Activated naive CD8-positive, alpha-beta T cell treated with anti-CD3 and anti-CD28 coated beads for 36 hours (primary cell): ENCODE measurements around the gene BEND7. TPM values are rescaled to one million over a fixed set of nuclear protein-coding genes. Genes with fewer than 3 reads are reported as not detected.

Experiments used
- DNase-seq: peaks from one replicate; pipeline ENCODE4 v3.0.0; 2021
- H3K27ac Mint-ChIP-seq: one replicate; pipeline ENCODE4 v1.8.0; 2022; ENCODE audit warnings: mild to moderate bottlenecking, moderate library complexity, mixed read lengths
- H3K27me3 Mint-ChIP-seq: one replicate; pipeline ENCODE4 v1.8.0; 2022; ENCODE audit warnings: mild to moderate bottlenecking, mixed read lengths
- H3K36me3 Mint-ChIP-seq: one replicate; pipeline ENCODE4 v1.8.0; 2021; ENCODE audit warnings: mild to moderate bottlenecking, mixed read lengths
- H3K4me1 Mint-ChIP-seq: one replicate; pipeline ENCODE4 v1.8.0; 2021; ENCODE audit warnings: mixed read lengths
- H3K4me3 Mint-ChIP-seq: one replicate; pipeline ENCODE4 v1.8.0; 2022; ENCODE audit warnings: mild to moderate bottlenecking, moderate library complexity, mixed read lengths
- H3K9me3 Mint-ChIP-seq: one replicate; pipeline ENCODE4 v1.8.0; 2022; ENCODE audit warnings: mixed read lengths
- total RNA-seq, 2 experiments: library from RNA; stranded (reverse); gene quantifications; one replicate each; pipeline ENCODE4 v1.2.3, GENCODE V29; 2021

BEND7 gene
- total RNA-seq, 2 experiments from 2014 or later: not detected

DNA sequence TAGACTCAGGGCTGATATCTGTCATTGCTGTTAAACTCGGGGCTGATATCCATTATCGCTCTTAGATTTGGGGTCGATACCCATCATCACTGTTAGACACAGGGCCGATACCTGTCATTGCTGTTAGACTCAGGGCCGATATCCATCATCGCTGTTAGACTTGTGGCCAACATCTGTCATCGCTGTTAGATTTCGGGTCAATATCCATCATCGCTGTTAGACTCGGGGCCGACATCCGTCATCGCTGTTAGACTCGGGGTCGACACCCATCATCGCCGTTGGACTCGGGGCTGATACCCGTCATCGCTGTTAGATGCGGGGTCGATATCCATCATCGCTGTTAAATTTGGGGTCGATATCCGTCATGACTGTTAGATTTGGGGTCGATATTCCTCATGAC, 54.8 kb downstream of the BEND7 start:
- Mint-ChIP-seq H3K9me3 (no peaks in the 10 kb centered on the region), H3K27ac (no peak overlapping the region), H3K27me3 (peaks cover 8% of the 10 kb centered on the region), H3K4me3 (no peak overlapping the region), H3K4me1 (no peaks in the 10 kb centered on the region), H3K36me3 (no peaks in the 10 kb centered on the region)
- DNase-seq: no peak

DNA sequence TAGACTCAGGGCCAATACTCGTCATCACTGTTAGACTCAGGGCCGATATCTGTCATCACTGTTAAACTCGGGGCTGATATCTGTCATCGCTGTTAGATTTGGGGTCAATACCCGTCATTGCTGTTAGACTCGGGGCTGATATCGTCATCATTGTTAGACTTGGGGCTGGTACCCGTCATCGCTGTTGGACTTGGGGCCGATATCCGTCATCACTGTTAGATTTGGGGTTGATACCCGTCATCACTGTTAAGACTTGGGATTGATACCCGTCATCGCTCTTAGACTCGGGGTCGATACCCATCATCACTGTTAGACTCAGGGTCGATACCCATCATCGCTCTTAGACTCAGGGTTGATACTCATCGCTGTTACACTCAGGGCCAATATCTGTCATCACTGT, 56.5 kb downstream of the BEND7 start:
- Mint-ChIP-seq H3K27ac (no peak overlapping the region), H3K9me3 (no peaks in the 10 kb centered on the region), H3K36me3 (no peaks in the 10 kb centered on the region), H3K4me1 (no peaks in the 10 kb centered on the region), H3K4me3 (no peak overlapping the region), H3K27me3 (peaks cover 4% of the 10 kb centered on the region)
- DNase-seq: no peak

DNA sequence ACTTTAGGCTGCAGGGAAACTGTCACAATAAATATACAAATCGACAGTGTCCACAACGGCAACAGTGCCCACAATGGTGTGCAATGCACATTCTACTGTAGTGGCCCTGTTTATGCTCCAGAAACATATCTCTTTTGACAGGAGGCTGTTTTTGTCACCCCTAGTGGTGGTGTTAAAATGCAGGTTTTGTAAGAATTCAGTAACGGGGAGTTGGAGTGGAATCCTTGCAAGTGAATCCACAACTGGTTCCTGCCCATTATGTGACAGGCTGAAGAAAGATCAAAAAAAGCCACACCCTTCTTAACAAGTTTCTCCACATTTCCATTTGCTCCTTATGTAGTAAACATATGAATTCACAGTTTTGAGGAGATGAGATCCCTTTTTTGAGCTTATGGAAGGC, 58.5 kb downstream of the BEND7 start:
- Mint-ChIP-seq H3K27ac (no peak overlapping the region), H3K27me3 (no peaks in the 10 kb centered on the region), H3K36me3 (no peaks in the 10 kb centered on the region), H3K9me3 (no peaks in the 10 kb centered on the region), H3K4me1 (no peaks in the 10 kb centered on the region), H3K4me3 (no peak overlapping the region)
- no peak for DNase-seq

DNA sequence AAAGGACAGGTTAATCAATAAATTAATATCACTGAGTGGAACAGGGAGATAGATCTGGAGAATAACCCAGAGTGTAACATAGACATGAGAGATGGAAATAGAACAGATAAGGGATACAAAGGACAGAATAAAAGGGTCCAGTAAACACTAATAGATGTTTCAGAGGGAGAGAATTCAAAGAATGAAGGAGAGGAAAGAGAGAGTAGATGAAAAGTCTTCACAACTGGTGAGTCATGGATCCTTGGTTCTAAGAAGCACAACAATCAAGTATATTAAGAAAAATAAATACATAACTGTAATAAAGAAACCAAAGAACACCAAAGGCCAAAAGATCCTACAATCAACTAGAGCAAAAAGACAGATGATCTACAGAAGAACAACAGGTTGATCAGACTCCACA, 66.3 kb downstream of the BEND7 start:
- no peaks in the 10 kb centered on the region for H3K4me1 Mint-ChIP-seq
- no peak overlapping the region for H3K4me3 Mint-ChIP-seq
- peaks cover 12% of the 10 kb centered on the region for H3K9me3 Mint-ChIP-seq
- peaks cover 8% of the 10 kb centered on the region for H3K36me3 Mint-ChIP-seq
- peaks cover 15% of the 10 kb centered on the region for H3K27me3 Mint-ChIP-seq
- DNase-seq: no peak
- no peak overlapping the region for H3K27ac Mint-ChIP-seq

DNA sequence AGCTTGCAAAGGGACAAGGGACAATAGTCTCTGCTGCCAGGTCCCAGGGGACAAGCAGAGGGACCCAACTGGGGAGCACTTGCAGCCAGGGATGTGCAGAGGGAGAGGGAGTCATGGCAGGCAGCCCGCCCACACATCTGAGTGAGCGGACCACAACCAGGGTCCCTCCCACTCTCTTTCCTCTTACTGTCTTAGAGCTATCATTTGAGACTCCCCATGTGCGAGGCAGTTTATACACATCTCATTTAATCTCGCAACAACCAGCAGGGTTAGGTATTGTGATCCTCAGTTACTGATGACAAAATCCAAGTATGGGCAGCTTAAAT, 70.2 kb downstream of the BEND7 start:
- H3K4me1 Mint-ChIP-seq: peaks cover 6% of the 10 kb centered on the region
- peaks cover 8% of the 10 kb centered on the region for H3K36me3 Mint-ChIP-seq
- peaks cover 25% of the 10 kb centered on the region for H3K27me3 Mint-ChIP-seq
- H3K27ac Mint-ChIP-seq: no peak overlapping the region
- peaks cover 12% of the 10 kb centered on the region for H3K9me3 Mint-ChIP-seq
- no peak for DNase-seq
- H3K4me3 Mint-ChIP-seq: no peak overlapping the region

DNA sequence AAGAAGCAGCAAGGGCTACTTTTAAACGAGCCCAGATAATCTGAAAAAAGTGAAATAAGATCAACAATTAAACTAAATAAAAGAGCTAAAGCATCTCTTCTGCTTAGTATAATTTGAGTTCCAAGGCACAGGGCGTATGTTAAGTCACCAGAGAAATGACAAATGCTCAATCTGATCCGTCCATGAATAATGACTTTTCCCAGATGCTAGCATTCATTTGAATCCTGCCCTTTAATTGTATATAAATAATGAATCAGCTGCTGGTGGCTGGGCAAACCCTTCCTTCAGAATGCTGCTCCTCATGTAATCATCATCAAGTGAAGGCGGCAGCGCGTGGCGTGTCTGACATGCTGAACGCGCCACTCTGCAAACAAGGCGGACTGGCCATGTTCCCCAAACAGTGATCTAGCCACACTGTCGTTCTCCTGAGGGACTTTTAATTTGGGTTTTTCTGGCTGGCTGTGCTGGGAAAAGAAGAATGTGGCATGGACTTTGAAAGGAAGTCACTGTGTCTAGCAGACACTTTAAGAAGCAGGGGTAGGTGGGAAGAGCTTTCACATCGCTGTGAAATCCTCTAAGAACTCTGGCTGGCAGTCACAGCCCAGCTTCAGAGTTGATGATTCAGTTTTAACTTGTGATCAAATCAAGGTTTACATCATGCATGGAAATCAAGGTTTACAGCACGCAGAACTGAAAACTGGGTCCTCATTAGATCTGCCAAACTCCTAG, 70.7 kb downstream of the BEND7 start:
- Mint-ChIP-seq H3K4me3 (no peak overlapping the region), H3K9me3 (peaks cover 12% of the 10 kb centered on the region), H3K27ac (no peak overlapping the region), H3K36me3 (peaks cover 8% of the 10 kb centered on the region), H3K4me1 (peaks cover 7% of the 10 kb centered on the region), H3K27me3 (peaks cover 26% of the 10 kb centered on the region)
- no peak for DNase-seq

DNA sequence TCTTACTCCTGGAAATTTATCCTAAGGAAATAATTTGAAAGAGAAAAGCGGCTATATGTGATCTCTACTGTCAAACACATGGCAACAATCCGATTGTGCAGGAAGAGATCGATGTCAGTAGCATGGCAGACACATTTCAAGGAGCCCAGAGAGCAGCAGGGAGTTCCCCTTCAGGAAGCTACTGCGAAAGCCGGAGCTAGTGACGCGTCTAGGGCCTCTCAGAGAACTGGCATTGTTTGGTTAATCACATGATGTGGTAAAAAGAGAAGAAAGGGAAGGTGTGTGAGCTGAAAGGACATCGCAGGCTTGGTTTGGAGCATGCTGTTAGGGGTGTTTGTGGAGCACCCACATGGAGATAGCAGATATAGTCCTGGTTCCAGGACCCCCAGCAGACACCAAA, 74.9 kb downstream of the BEND7 start:
- no peaks in the 10 kb centered on the region for H3K9me3 Mint-ChIP-seq
- H3K27ac Mint-ChIP-seq: no peak overlapping the region
- peak; percentile 22 for DNase-seq
- H3K4me1 Mint-ChIP-seq: peaks cover 7% of the 10 kb centered on the region
- peaks cover 25% of the 10 kb centered on the region for H3K27me3 Mint-ChIP-seq
- no peaks in the 10 kb centered on the region for H3K36me3 Mint-ChIP-seq
- no peak overlapping the region for H3K4me3 Mint-ChIP-seq

DNA sequence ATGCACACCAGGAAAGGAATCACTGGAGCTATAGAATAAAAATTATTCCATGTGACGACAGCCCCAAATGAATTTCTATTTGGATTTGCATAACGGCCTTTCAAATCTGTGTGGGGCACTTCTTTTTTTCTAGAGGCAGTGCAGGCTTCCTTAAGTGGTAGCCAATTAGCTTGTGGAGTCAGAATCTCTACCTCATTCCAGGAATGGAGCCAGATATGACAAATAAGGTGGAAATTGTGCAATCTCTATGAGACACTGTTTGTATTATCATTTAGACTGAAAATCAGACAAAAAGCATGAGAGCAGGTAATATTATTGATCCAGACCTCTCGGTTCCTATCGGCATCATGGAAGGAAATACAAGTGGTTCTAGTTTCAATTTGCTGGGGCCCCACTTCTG, 78.7 kb downstream of the BEND7 start:
- Mint-ChIP-seq H3K36me3 (no peaks in the 10 kb centered on the region), H3K27me3 (peaks cover 20% of the 10 kb centered on the region), H3K9me3 (no peaks in the 10 kb centered on the region), H3K27ac (no peak overlapping the region), H3K4me1 (peaks cover 7% of the 10 kb centered on the region), H3K4me3 (no peak overlapping the region)
- no peak for DNase-seq

DNA sequence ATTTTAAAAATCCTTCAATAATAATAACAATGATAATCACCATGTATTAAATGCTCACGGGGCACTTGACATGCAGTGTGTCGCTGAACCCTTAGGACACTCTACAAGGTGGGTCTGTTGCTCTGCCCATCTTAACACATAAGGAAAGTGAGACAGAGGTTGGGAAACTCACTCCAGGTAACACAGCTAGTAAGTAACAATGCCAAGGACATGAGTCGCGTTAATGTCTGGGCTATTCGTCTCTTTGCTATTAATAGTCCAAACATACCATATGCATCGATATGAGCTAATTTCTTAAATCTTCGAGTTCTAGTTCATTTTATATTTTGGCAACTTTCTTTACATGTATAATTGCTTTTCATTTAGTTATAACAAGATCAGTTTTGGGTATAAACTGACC, 79.5 kb downstream of the BEND7 start:
- Mint-ChIP-seq H3K9me3 (no peaks in the 10 kb centered on the region), H3K36me3 (no peaks in the 10 kb centered on the region), H3K4me1 (peaks cover 7% of the 10 kb centered on the region), H3K27ac (no peak overlapping the region), H3K4me3 (no peak overlapping the region), H3K27me3 (peaks cover 16% of the 10 kb centered on the region)
- no peak for DNase-seq

DNA sequence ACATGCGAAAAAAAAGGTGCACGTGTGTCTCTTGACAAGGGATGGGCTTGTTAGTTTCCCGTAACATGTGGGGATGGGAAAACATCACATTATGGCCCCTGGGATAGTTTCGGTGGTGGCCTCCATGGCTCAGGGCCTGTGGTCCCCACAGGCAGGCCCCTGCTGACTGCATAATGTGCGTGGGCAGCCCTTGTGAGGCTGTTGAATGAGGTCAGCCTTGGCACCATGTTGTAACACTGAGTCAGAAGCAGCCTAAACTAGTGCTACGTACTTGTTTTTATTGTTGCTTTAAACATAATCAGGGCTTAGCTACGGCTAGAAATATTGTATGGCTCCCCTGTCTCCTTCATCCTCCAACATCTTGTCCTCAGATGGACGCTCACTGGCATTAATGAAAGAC, 80.6 kb downstream of the BEND7 start:
- H3K27me3 Mint-ChIP-seq: peaks cover 13% of the 10 kb centered on the region
- no peaks in the 10 kb centered on the region for H3K9me3 Mint-ChIP-seq
- no peaks in the 10 kb centered on the region for H3K36me3 Mint-ChIP-seq
- H3K4me3 Mint-ChIP-seq: no peak overlapping the region
- no peak for DNase-seq
- H3K27ac Mint-ChIP-seq: no peak overlapping the region
- H3K4me1 Mint-ChIP-seq: no peaks in the 10 kb centered on the region

DNA sequence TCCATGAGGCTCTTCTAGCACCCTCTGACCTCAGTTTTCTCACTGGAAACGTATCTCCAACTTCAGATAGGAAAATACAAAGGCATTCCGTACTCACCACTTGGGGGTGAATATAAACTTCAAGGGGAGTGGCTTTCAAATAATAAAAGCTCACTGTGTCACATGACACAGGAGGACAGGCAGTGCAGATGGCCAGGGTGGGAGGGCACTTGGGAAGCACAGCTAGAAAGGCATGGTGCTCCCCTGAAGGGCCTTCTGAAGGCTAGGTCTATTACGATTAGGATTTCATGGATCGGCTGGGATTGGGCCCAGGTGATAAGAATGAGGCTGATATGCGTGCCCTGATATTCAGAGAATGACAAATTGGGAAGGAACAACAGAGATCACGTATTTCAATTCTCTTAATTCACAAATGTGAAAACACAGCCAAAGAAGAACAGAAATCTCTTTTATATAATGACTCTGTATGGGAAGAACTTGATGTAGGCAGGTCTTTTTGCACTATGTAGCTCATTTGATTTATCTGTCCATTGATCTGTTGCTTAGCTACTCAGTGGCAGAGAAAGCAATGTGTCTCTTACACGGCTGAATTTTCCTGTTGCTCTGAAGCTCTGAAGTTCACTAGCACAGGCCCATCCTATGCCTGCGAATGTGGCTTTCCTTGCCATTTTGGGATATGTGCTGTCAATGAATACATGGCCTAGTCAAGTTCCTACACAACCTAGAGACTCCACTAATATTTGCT, 83.0 kb downstream of the BEND7 start:
- H3K27ac Mint-ChIP-seq: no peak overlapping the region
- H3K4me3 Mint-ChIP-seq: no peak overlapping the region
- H3K9me3 Mint-ChIP-seq: no peaks in the 10 kb centered on the region
- peaks cover 27% of the 10 kb centered on the region for H3K27me3 Mint-ChIP-seq
- H3K36me3 Mint-ChIP-seq: no peaks in the 10 kb centered on the region
- no peak for DNase-seq
- no peaks in the 10 kb centered on the region for H3K4me1 Mint-ChIP-seq

DNA sequence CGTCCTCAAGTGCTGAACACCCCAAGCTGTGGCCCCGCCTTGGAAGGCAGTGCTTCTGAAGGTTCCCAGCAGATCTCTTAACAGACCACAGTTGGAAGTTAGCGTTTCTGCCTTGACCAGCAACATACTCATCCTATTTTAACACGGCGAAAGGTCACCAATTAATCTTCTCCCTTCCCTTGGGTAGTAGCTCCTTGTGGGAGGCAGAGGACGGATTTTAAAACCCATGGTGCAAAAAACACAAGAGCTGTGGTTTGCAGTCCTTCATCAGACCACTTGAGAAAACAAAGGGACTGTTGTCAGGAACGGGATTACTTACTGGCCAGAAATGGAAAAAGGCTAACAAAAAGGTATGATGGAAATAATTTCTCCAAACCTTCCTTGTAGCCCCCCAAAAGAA, 87.3 kb downstream of the BEND7 start:
- Mint-ChIP-seq H3K4me1 (peaks cover 7% of the 10 kb centered on the region), H3K9me3 (no peaks in the 10 kb centered on the region), H3K36me3 (no peaks in the 10 kb centered on the region), H3K27ac (no peak overlapping the region), H3K4me3 (no peak overlapping the region), H3K27me3 (peaks cover 54% of the 10 kb centered on the region)
- DNase-seq: no peak

DNA sequence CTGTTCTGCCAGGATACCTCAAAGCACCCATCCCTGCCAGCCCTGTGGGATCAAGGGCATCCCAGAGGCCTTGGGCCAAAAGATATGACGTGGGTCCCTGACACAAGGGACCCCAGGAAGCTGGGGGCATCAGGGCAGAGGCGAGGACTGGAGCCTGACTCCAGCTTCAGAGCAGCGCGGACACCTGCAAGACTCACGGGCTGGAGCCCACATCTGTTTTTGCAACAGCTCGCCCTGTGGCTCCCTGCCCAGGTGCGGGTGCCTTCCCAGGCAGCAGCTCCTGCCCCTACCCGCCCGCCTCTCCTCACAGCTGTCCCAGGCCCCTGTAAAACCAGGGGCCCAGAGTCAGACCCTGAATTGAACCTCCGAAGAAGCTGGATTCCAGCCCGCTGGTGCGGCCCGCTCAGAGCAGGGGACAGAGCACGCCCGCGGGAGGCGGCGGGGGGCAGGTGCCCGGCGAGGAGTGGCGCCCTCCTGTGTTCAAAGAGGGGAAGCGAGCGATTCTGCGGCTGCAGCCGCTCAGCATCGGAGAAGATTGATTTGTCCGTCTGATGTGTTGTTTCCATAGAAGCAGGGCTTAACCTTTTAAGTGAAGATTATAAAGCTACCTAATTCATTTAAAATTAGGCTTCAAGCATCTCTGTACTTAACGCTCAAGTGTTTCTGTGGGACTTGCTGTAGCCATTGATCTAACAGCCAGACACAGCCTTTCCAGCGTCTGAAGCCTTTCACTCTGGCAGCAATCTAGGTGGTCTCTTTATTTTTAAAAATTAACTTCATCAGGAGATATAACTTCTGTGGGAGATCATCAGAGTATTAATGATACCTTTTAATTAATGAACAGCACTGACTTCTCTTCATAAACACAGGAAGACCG, 88.4 kb downstream of the BEND7 start:
- no peaks in the 10 kb centered on the region for H3K9me3 Mint-ChIP-seq
- H3K27ac Mint-ChIP-seq: no peak overlapping the region
- peaks cover 7% of the 10 kb centered on the region for H3K4me1 Mint-ChIP-seq
- H3K27me3 Mint-ChIP-seq: peaks cover 59% of the 10 kb centered on the region
- H3K36me3 Mint-ChIP-seq: no peaks in the 10 kb centered on the region
- peak overlapping the region; percentile 27 for H3K4me3 Mint-ChIP-seq
- DNase-seq: peak; percentile 69

DNA sequence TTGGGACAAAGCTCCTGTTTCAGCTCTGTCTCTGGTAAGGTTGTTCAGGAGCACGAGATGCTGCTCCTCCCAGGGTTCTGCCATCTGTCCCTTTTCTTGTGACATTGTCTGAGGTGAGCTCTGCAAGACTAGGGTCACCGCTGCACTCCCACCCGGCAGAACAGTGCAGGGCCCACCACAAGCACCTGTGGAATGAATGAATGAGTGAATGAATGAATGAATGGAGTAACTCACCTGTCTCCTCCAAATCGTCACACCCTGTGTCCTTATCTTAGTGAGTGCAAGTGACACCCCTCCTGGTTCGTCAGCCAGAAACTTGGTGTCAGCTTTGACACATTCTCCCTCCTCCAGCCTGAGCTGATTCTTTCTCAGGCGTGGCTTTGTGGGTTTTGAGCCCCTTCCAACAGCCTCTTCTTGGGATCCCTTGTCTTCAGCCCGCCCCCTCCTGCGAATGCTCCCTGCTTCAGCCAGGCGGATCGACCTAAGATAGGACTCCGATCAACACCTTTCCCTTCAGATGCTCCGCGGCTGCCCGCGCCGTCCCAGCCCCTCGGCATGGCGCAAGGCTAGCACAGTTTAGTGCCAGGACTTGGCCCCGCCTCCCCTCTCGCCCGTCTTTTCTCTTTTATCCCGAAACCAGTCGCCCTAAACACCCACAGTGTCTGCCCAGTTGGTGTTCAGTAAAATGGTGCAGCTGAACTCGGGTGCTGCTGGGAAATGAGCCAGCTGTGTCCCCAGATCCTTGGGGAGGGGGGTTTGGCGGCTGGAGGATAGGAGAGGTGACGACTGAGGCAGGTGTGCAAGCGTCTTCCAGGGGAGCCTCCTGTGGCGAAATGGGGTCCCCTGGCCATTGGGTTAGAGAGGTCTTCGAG, 89.3 kb downstream of the BEND7 start:
- Mint-ChIP-seq H3K36me3 (no peaks in the 10 kb centered on the region), H3K4me3 (peak overlapping the region; percentile 27), H3K4me1 (peaks cover 7% of the 10 kb centered on the region), H3K27me3 (peaks cover 59% of the 10 kb centered on the region), H3K9me3 (no peaks in the 10 kb centered on the region), H3K27ac (no peak overlapping the region)
- no peak for DNase-seq
